GM18861 (cell line): ENCODE data around the gene LDLRAD4.
"Not testable (repeated sequence)": the region's sequence is repeated elsewhere in the genome, so short reads cannot be mapped to it uniquely, and the experiment has no call there.

Experiments used
- ATAC-seq: cut with Tn5 transposase; IDR thresholded peaks from one replicate; pipeline ENCODE4 v1.9.1; 2021; ENCODE audit not compliant: unreplicated experiment

The LDLRAD4 gene

DNA sequence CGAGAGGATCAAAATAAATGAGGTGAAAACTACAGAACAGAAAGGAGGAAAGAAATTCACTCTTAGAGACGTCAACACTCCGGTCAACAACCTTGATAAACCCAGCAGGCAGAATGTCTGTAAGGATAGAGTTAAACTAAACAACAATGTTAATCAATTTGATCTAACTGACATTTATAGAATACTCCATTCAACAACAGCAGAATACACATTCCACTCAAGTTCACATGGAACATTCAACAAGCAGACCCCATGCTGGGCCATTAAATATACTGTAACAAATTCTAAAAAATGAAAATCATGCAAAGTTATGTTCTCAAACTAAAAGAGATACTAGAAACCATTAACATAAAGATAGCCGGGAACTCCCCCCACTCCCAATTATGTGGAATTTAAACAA, 466.0 kb downstream of the LDLRAD4 start:
- ATAC-seq, result no peak

DNA sequence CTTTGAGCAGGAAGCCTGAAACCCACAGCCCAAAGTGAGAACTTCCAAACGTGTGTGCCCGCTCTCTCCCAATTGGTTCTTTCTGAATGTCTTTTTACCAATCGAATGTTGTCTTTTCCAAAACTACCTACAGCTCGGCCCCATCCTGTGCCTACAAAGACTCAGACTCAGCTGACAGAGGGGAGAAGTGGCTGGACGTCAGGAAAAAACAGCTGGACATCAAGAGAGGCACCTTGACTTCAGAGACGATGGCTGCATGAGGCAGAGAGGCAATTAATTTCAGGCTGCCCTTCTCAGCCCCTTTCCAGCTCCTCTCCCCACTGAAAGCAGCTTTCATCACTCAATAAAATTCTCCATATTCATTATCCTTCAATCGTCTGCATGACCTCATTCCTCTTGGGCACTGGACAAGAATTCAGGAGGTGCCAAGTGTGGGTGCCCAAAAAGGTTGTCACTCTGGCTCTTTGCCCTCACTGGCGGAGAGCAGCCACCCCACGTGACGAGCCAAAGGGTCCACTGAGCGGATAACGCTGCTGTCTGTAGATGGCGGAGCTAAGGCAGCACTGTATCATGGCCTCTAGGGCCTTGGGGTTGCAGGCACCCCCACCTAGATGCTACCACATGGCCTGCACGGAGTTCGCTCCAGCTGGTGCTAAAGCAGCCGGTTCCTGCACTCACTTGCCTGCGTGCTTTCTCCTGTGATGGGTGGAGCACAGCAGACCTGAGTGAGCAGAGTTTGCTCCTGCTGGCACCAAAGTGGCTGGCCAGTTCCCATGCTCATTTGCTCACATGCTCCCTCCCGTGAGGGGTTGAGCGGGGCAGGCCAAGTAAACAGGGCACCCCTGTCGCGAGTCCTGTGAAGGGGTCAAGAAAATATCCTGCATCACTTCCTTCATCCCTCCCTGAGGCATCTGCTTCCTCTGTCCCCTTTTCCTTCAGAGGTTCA, 469.9 kb downstream of the LDLRAD4 start:
- ATAC-seq, result no peak

DNA sequence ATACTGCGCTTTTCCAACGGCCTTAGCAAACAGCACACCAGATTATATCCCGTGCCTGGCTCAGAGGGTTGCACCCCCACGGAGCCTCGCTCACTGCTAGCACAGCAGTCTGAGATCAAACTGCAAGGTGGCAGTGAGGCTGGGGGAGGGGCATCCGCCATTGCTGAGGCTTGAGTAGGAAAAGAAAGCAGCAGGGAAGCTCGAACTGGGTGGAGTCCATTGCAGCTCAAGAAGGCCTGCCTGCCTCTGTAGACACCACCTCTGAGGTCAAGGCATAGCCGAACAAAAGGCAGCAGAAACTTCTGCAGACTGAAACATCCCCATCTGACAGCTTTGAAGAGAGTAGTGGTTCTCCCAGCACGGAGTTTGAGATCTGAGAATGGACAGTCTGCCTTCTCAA, 471.5 kb downstream of the LDLRAD4 start:
- ATAC-seq, result not testable (repeated sequence)

DNA sequence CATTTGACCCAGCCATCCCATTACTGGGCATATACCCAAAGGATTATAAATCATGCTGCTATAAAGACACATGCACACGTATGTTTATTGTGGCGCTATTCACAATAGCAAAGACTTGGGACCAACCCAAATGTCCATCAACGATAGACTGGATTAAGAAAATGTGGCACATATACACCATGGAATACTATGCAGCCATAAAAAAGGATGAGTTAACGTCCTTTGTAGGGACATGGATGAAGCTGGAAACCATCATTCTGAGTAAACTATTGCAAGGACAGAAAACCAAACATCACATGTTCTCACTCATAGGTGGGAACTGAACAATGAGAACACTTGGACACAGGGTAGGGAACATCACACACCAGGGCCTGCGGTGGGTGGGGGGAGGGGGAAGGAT, 476.8 kb downstream of the LDLRAD4 start:
- ATAC-seq, result not testable (repeated sequence)

DNA sequence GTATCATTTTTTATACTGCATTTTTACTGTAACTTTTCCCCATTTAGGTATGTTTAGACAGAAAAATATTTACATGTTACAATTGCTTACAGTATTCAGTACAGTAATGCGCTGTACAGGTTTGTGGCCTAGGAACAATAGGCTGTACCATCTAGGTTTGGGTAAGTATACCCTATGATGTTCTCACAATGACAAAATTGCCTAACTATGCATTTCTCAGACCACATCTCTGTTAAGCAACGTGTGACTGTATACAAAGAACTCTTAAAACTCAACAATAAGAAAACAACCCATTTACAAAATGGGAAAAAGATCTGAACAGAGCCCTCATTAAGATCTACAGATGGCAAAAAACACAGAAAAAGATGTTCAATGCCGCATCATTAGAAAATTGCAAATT, 478.4 kb downstream of the LDLRAD4 start:
- no peak for ATAC-seq

DNA sequence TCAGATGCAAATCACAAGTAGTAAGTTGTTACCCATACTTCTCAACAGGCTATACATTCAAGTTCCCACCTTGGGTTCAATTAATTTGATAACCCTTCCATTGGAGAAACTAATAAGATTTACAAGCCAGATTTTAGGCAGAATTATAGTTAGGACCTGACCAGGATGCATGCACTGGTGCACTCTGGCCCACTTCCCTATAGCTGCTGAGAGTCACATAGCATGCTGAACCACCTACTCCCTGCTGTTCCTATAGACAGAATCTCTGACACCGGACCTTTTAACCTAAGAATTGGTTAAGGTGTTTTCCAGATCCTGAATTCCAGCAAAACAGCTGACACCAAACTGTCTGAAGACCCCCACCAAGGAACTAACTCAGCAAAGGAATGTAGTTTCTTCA, 481.6 kb downstream of the LDLRAD4 start:
- ATAC-seq, result no peak
